Ovary (tissue), 3 donors: ENCODE data around the gene MST1R.

Experiments used
- POLR2A ChIP-seq: fragments of 450-650 bp; IDR thresholded peaks from one replicate; pipeline ENCODE4 v1.6.1; 2017; ENCODE audit warnings: antibody characterized with exemption, mild to moderate bottlenecking, moderate library complexity
- TF ChIP-seq, protein P1 (sequence below), 3 donors: fragments of 450-650 bp in 2 of 3; fragments of 200-600 bp in 1 of 3; IDR thresholded peaks; one replicate each; pipeline versions ENCODE4 v1.5.1 to v1.8.0; 2016 to 2022; ENCODE audit warnings: antibody characterized with exemption in 3 of 3, mild to moderate bottlenecking in 1 of 3
- donor health status: DM: no; HTN: no; CAD: no.

DNA sequence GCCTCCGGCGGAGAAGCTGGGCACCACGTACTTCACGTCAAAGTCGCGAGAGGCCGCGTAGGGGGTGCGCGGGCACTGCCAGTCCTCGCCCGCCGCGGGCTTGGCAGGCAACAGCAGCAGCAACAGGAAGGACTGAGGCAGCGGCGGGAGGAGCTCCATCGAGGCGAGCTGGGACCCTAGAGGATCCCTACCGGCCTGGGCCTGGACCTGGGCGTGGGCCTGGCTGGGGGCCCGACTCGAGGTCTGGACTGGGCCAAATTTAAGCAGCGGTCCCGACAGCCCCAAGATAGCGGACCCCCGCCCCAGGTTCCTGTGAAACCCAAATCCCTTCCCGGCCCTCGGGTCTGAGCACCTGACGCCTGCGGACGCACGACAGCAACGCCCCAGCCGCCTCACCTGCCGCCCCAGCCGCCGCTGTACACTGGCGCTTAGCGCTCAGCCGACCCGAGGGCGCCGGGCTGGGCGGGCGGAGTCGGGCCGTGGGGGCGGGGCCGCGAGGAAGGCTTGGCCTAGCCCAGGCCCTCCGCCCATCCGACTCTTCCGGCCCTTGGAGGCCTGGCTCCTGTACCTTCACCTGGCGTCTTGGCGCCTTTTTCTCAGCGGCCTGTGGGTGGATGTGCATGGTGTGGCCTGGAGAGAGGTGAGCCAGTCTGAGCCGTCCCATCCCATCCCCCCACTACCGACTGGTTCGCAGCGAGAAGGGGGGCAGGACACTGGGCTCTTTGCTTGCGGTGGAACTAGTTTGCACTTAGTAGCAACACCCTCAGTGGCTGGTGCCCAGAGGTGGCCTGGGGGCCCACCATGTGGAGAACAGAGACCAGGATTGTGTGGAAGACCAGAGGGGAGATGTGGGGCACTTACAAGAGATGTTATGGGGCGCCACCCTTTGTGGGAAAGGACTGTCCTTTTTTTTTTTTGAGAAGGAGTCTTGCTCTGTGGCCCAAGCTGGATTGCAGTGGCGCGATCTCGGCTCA lies at the start of gene MST1R:
- TF ChIP-seq, protein P1, sequence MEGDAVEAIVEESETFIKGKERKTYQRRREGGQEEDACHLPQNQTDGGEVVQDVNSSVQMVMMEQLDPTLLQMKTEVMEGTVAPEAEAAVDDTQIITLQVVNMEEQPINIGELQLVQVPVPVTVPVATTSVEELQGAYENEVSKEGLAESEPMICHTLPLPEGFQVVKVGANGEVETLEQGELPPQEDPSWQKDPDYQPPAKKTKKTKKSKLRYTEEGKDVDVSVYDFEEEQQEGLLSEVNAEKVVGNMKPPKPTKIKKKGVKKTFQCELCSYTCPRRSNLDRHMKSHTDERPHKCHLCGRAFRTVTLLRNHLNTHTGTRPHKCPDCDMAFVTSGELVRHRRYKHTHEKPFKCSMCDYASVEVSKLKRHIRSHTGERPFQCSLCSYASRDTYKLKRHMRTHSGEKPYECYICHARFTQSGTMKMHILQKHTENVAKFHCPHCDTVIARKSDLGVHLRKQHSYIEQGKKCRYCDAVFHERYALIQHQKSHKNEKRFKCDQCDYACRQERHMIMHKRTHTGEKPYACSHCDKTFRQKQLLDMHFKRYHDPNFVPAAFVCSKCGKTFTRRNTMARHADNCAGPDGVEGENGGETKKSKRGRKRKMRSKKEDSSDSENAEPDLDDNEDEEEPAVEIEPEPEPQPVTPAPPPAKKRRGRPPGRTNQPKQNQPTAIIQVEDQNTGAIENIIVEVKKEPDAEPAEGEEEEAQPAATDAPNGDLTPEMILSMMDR (IDR thresholded peaks at IDR 0.05): peak in 1 of 3 donors; percentile 12
- TF ChIP-seq POLR2A: no peak
